OCI-LY1 (cell line): ENCODE results near the gene GNAL.

ENCODE experiments used
- H2AFZ ChIP-seq: fragments of 200-600 bp; sonication (generic), shearing (Covaris generic); 2 replicates; pipeline ENCODE4 v1.6.0; 2014; ENCODE audit warnings: antibody characterized with exemption, mild to moderate bottlenecking, low read length
- H3F3A ChIP-seq: fragments of 200-600 bp; sonication (generic), shearing (Covaris generic); 2 replicates; pipeline ENCODE4 v1.6.0; 2014; ENCODE audit warnings: mild to moderate bottlenecking, antibody characterized with exemption, low read length, moderate library complexity; ENCODE audit not compliant: insufficient read depth
- H3K27ac ChIP-seq: fragments of 200-600 bp; sonication (generic); 2 replicates; pipeline ENCODE4 v1.5.1; 2014; ENCODE audit warnings: low read length, mixed run types, mild to moderate bottlenecking, low read depth; ENCODE audit not compliant: poor library complexity, severe bottlenecking
- H3K27me3 ChIP-seq: fragments of 200-600 bp; sonication (generic); 2 replicates; pipeline ENCODE4 v1.6.0; 2014; ENCODE audit warnings: antibody characterized with exemption, mild to moderate bottlenecking, low read length, moderate library complexity; ENCODE audit not compliant: insufficient read depth
- H3K36me3 ChIP-seq: fragments of 200-600 bp; sonication (generic); 2 replicates; pipeline ENCODE4 v1.6.1; 2014; ENCODE audit warnings: mild to moderate bottlenecking, antibody characterized with exemption, low read length, moderate library complexity, mixed read lengths; ENCODE audit not compliant: insufficient read depth
- H3K4me1 ChIP-seq: fragments of 200-600 bp; sonication (generic); 2 replicates; pipeline ENCODE4 v1.5.1; 2014; ENCODE audit warnings: mild to moderate bottlenecking, low read length, moderate library complexity; ENCODE audit not compliant: insufficient read depth, severe bottlenecking
- H3K4me2 ChIP-seq: fragments of 200-600 bp; sonication (generic), shearing (Covaris generic); 2 replicates; pipeline ENCODE4 v1.6.1; 2014; ENCODE audit warnings: low read length
- H3K4me3 ChIP-seq: fragments of 200-600 bp; sonication (generic); 2 replicates; pipeline ENCODE4 v1.5.1; 2014; ENCODE audit warnings: low read length, low read depth, mild to moderate bottlenecking, mixed read lengths; ENCODE audit not compliant: poor library complexity, severe bottlenecking
- H3K79me2 ChIP-seq: fragments of 200-600 bp; shearing (Covaris generic); 2 replicates; pipeline ENCODE4 v1.6.1; 2016; ENCODE audit warnings: mixed run types, low read length, mixed read lengths; ENCODE audit not compliant: insufficient read depth
- H3K9ac ChIP-seq: fragments of 200-600 bp; sonication (generic), shearing (Covaris generic); 2 replicates; pipeline ENCODE4 v1.6.1; 2014; ENCODE audit warnings: mild to moderate bottlenecking, low read length, mixed read lengths
- H3K9me2 ChIP-seq: fragments of 200-600 bp; sonication (generic), shearing (Covaris generic); 2 replicates; pipeline ENCODE4 v1.6.1; 2014; ENCODE audit warnings: low read depth, mild to moderate bottlenecking, low read length, mixed read lengths
- H3K9me3 ChIP-seq: fragments of 200-600 bp; shearing (Covaris generic); 2 replicates; pipeline ENCODE4 v1.6.1; 2014; ENCODE audit warnings: low read length, mixed read lengths
- H4K20me1 ChIP-seq: fragments of 200-600 bp; sonication (generic), shearing (Covaris generic); 2 replicates; pipeline ENCODE4 v1.6.0; 2016; ENCODE audit warnings: mild to moderate bottlenecking, low read length; ENCODE audit not compliant: insufficient read depth
- CTCF ChIP-seq: fragments of 200-600 bp; sonication (generic), shearing (Covaris generic); IDR thresholded peaks from 2 replicates; pipeline ENCODE4 v1.5.1; 2017; ENCODE audit warnings: mild to moderate bottlenecking, antibody characterized with exemption, low read length, moderate library complexity, mixed read lengths
- EZH2 ChIP-seq: fragments of 200-600 bp; sonication (generic), shearing (Covaris generic); IDR thresholded peaks from 2 replicates; pipeline ENCODE4 v1.8.0; 2017; ENCODE audit warnings: borderline replicate concordance, mixed run types, mild to moderate bottlenecking, antibody characterized with exemption, low read length, moderate library complexity, mixed read lengths

Gene GNAL

GRCh38 chr18:11696451-11696850 is 7.4 kb downstream of the GNAL start:
- Histone ChIP-seq H4K20me1 (no peaks in the 10 kb centered on the region), H3K36me3 (no peaks in the 10 kb centered on the region), H2AFZ (no peak overlapping the region), H3K4me2 (no peak overlapping the region), H3K79me2 (no peaks in the 10 kb centered on the region), H3F3A (no peaks in the 10 kb centered on the region), H3K9me2 (no peaks in the 10 kb centered on the region), H3K27me3 (peaks cover 4% of the 10 kb centered on the region; the same call in 1 of the 2 replicates), H3K4me1 (no peaks in the 10 kb centered on the region), H3K9ac (no peak overlapping the region), H3K4me3 (no peak overlapping the region), H3K9me3 (no peaks in the 10 kb centered on the region), H3K27ac (no peak overlapping the region)
- TF ChIP-seq EZH2 (no peak), CTCF (no peak)

- Histone ChIP-seq H3K9me2 (no peaks in the 10 kb centered on the region), H4K20me1 (no peaks in the 10 kb centered on the region), H3K36me3 (no peaks in the 10 kb centered on the region), H3K79me2 (no peaks in the 10 kb centered on the region), H3K27ac (no peak overlapping the region), H3K9ac (no peak overlapping the region), H3K9me3 (no peaks in the 10 kb centered on the region), H3K4me3 (no peak overlapping the region), H3F3A (no peaks in the 10 kb centered on the region), H2AFZ (no peak overlapping the region), H3K27me3 (no peaks in the 10 kb centered on the region), H3K4me1 (no peaks in the 10 kb centered on the region), H3K4me2 (no peak overlapping the region)
- no peak for TF ChIP-seq CTCF
- TF ChIP-seq EZH2, result no peak
Measured at GRCh38 chr18:11700876-11701275, 11.8 kb downstream of the GNAL start.

GRCh38 chr18:11710578-11710977 is 21.5 kb downstream of the GNAL start:
- H3K9me2 ChIP-seq, result no peaks in the 10 kb centered on the region
- H2AFZ ChIP-seq, result no peak overlapping the region
- no peaks in the 10 kb centered on the region for H4K20me1 ChIP-seq
- TF ChIP-seq CTCF, result no peak
- TF ChIP-seq EZH2, result no peak
- no peak overlapping the region for H3K4me2 ChIP-seq
- H3K79me2 ChIP-seq, result no peaks in the 10 kb centered on the region
- H3K4me1 ChIP-seq, result no peaks in the 10 kb centered on the region
- no peaks in the 10 kb centered on the region; the same call in 1 of the 2 replicates for H3K27me3 ChIP-seq
- H3K9me3 ChIP-seq, result no peaks in the 10 kb centered on the region
- no peak overlapping the region for H3K9ac ChIP-seq
- no peak overlapping the region for H3K27ac ChIP-seq
- no peaks in the 10 kb centered on the region for H3K36me3 ChIP-seq
- H3K4me3 ChIP-seq, result no peak overlapping the region
- no peaks in the 10 kb centered on the region for H3F3A ChIP-seq
